ENCODE data around the gene CROCC.
"Not testable (repeated sequence)": the region's sequence is repeated elsewhere in the genome, so short reads cannot be mapped to it uniquely, and the experiment has no call there.

CROCC gene

GRCh38 chr1:16921391-16922185 lies at the start of gene CROCC:
Gene CROCC, plus strand, starts transcription at chr1:16921931. Its CDS starts 88 bp downstream, at chr1:16922019.
- in situ Hi-C loops (cut with MboI; ENCODE audit: low sequenced_read_pairs), result no loop called here

GRCh38 chr1:16872152-16873075 lies 49.3 kb upstream of the CROCC start:
- in situ Hi-C loops (cut with MboI; ENCODE audit: low sequenced_read_pairs), result not testable (repeated sequence)

- in situ Hi-C loops (cut with MboI; ENCODE audit: low sequenced_read_pairs), result not testable (repeated sequence)
Measured at GRCh38 chr1:16873076-16873879, 48.5 kb upstream of the CROCC start.

GRCh38 chr1:16874968-16875765 lies 46.6 kb upstream of the CROCC start:
- in situ Hi-C loops (cut with MboI; ENCODE audit: low sequenced_read_pairs), result not testable (repeated sequence)

GRCh38 chr1:16881742-16882141 lies 40.0 kb upstream of the CROCC start:
- in situ Hi-C loops (cut with MboI; ENCODE audit: low sequenced_read_pairs), result not testable (repeated sequence)

- in situ Hi-C loops (cut with MboI; ENCODE audit: low sequenced_read_pairs), result no loop called here
Measured at GRCh38 chr1:16882986-16883385, 38.7 kb upstream of the CROCC start.

- in situ Hi-C loops (cut with MboI; ENCODE audit: low sequenced_read_pairs), result not testable (repeated sequence)
Measured at GRCh38 chr1:16884487-16884886, 37.2 kb upstream of the CROCC start.

GRCh38 chr1:16886860-16887605 lies 34.7 kb upstream of the CROCC start:
- in situ Hi-C loops (cut with MboI; ENCODE audit: low sequenced_read_pairs), result no loop called here

GRCh38 chr1:16888860-16889816 lies 32.6 kb upstream of the CROCC start:
- in situ Hi-C loops (cut with MboI; ENCODE audit: low sequenced_read_pairs), result no loop called here

- in situ Hi-C loops (cut with MboI; ENCODE audit: low sequenced_read_pairs), result not testable (repeated sequence)
Measured at GRCh38 chr1:16890539-16891021, 31.2 kb upstream of the CROCC start.

- in situ Hi-C loops (cut with MboI; ENCODE audit: low sequenced_read_pairs), result not testable (repeated sequence)
Measured at GRCh38 chr1:16891057-16891456, 30.7 kb upstream of the CROCC start.

GRCh38 chr1:16892978-16893525 lies 28.7 kb upstream of the CROCC start:
- in situ Hi-C loops (cut with MboI; ENCODE audit: low sequenced_read_pairs), result not testable (repeated sequence)

- in situ Hi-C loops (cut with MboI; ENCODE audit: low sequenced_read_pairs), result not testable (repeated sequence)
Measured at GRCh38 chr1:16893796-16894195, 27.9 kb upstream of the CROCC start.

- in situ Hi-C loops (cut with MboI; ENCODE audit: low sequenced_read_pairs), result not testable (repeated sequence)
Measured at GRCh38 chr1:16894338-16894737, 27.4 kb upstream of the CROCC start.

GRCh38 chr1:16895233-16895597 lies 26.5 kb upstream of the CROCC start:
- in situ Hi-C loops (cut with MboI; ENCODE audit: low sequenced_read_pairs), result not testable (repeated sequence)

GRCh38 chr1:16895598-16896315 lies 26.0 kb upstream of the CROCC start, which contains the start of gene RNU1-2:
Gene RNU1-2, plus strand, starts transcription at chr1:16895980.
- in situ Hi-C loops (cut with MboI; ENCODE audit: low sequenced_read_pairs), result not testable (repeated sequence)

All from hTERT RPE-1 (cell line).